ENCODE data around the gene SLC32A1.
A peak's percentile ranks its signal among the peaks of the same experiment; 100 is the strongest.

Gene SLC32A1

DNA sequence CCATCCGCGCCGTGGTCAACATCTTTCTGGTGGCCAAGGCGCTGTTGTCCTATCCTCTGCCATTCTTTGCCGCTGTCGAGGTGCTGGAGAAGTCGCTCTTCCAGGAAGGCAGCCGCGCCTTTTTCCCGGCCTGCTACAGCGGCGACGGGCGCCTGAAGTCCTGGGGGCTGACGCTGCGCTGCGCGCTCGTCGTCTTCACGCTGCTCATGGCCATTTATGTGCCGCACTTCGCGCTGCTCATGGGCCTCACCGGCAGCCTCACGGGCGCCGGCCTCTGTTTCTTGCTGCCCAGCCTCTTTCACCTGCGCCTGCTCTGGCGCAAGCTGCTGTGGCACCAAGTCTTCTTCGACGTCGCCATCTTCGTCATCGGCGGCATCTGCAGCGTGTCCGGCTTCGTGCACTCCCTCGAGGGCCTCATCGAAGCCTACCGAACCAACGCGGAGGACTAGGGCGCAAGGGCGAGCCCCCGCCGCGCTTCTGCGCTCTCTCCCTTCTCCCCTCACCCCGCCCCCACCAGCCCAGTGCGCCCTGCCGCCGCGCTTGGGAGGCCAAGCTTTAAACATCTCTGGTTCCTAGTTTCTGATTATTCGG is 4.0 kb downstream of the SLC32A1 start:
- DNase-seq (ENCODE audit: extremely low spot score), result no peak
- TF ChIP-seq CTCF (IDR thresholded peaks at IDR 0.05; ENCODE audit: control extremely low read depth, extremely low read depth, low read depth, missing control alignments), result no peak
- ChIA-PET POLR2A (no interaction called here), CTCF (no interaction called here)

DNA sequence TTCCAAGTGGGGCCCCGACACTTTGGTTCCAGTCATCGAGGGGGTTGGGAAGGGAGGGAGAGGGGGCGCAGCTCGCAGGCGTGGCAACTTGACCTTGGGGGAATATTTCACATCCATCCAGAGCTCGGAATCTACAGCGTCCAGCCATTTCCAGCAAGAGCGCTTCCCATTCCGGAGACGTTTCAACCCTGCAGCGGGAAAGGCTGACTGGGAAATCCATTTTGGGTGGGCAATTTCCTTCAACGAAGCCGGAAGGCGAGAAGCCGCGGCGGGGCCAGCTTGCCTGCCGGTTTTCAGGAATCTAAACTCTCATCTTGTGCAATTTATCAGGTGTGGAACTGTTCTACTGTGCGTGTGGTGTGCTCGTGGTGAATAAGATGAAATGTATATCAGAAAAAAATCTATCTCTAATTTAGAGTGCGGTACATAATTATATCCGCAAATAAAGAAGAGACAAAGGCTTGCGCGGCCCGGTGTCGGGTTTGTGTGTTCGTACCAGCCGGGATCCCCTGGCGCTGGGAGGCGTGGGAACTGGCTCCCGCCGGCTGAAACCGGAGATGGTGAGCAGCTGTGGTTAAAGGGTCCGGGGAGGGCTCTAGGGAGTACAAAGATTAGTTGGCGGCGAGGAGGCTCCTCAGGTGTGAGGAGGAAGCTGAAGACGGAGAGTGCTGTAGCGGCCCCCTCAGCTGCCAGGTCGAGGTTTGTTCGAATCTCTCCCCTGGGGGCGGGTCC is 4.8 kb downstream of the SLC32A1 start:
- DNase-seq (ENCODE audit: extremely low spot score), result peak; percentile 27
- POLR2A ChIA-PET, result no interaction called here
- CTCF ChIA-PET, result interaction anchor here (1.1 kb wide), 1 partner anchor 13 kb away, joined by 3 read pairs; no protein-coding TSS in a partner anchor
- no peak for TF ChIP-seq CTCF (IDR thresholded peaks at IDR 0.05; ENCODE audit: control extremely low read depth, extremely low read depth, low read depth, missing control alignments)

- CTCF ChIA-PET, result interaction anchor here (1.1 to 1.2 kb wide), 2 partner anchors 13 to 163 kb away, joined by 3 to 4 read pairs; no protein-coding TSS in a partner anchor
- POLR2A ChIA-PET, result no interaction called here
- DNase-seq (ENCODE audit: extremely low spot score), result no peak
- TF ChIP-seq CTCF (IDR thresholded peaks at IDR 0.05; ENCODE audit: control extremely low read depth, extremely low read depth, low read depth, missing control alignments), result no peak
Observed at GRCh38 chr20:38729767-38730166, 5.5 kb downstream of the SLC32A1 start.

- no peak for TF ChIP-seq CTCF (IDR thresholded peaks at IDR 0.05; ENCODE audit: control extremely low read depth, extremely low read depth, low read depth, missing control alignments)
- ChIA-PET POLR2A (no interaction called here), CTCF (interaction anchor here (0.9 to 1.8 kb wide), 17 partner anchors 9 to 193 kb away, joined by 3 to 10 read pairs (median 3); partner anchors contain the start of gene ACTR5)
- DNase-seq (ENCODE audit: extremely low spot score), result no peak
Observed at GRCh38 chr20:38730167-38730988, 6.1 kb downstream of the SLC32A1 start.

- peak; percentile 82 for DNase-seq (ENCODE audit: extremely low spot score)
- CTCF ChIA-PET, result interaction anchor here (0.6 to 2.8 kb wide), 21 partner anchors 8 to 193 kb away, joined by 3 to 11 read pairs (median 4); partner anchors contain the start of gene ACTR5
- peak; percentile 96 for TF ChIP-seq CTCF (IDR thresholded peaks at IDR 0.05; ENCODE audit: control extremely low read depth, extremely low read depth, low read depth, missing control alignments)
- POLR2A ChIA-PET, result no interaction called here
Observed at GRCh38 chr20:38730989-38731737, 6.9 kb downstream of the SLC32A1 start.

DNA sequence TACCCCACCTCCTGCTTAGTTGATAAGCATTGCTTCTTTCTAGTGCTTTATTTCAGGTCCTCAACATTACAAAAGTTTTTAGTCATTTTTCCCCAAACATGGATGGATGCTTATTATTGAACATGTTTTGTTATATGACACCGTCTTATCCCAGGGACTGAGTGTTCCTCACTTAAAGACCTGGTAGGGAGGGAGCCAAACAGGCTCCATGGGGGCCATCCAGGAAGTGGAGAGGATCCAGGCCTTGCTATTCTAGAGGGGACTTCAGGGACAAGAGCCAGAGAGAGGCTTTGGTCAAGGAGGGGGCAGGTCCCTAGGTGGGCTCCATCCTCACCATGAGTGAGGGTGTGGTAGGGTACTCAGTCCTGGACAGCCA is 7.4 kb downstream of the SLC32A1 start:
- no peak for DNase-seq (ENCODE audit: extremely low spot score)
- ChIA-PET CTCF (interaction anchor here (0.6 to 2.8 kb wide), 11 partner anchors 9 to 97 kb away, joined by 3 to 11 read pairs (median 5); partner anchors contain the start of gene ACTR5), POLR2A (no interaction called here)
- no peak for TF ChIP-seq CTCF (IDR thresholded peaks at IDR 0.05; ENCODE audit: control extremely low read depth, extremely low read depth, low read depth, missing control alignments)

All from GM10248 (cell line).